K562 (cell line): Measurements from ENCODE around the gene RALA. TPM values are rescaled to one million over a fixed set of nuclear protein-coding genes. Genes with fewer than 3 reads are reported as not detected.

Experiments used
- ATAC-seq: fragments of 200-7000 bp; cut with Tn5 transposase; 3 replicates; pipeline ENCODE4 v1.9.1; 2020; ENCODE audit warnings: moderate library complexity
- BruUV-seq: library from RNA; stranded (reverse); fragments of 400-500 nt; replicated peaks from 2 replicates; lab custom pipeline; 2021; lab: Mats Ljungman, UMichigan
- CTCF ChIA-PET: fragments of 300-600 bp; formaldehyde crosslinking; extraction: SDS; loops from one replicate; lab custom pipeline; 2021; ENCODE audit warnings: low intra/inter-chr PET ratio; lab: Yijun Ruan, JAX
- POLR2A ChIA-PET: fragments of 300-600, 350-650 bp; sonication (Branson Sonifier 250); formaldehyde crosslinking; extraction: SDS; loops from one replicate; lab custom pipeline; 2021; ENCODE audit warnings: antibody characterized with exemption, inconsistent platforms; lab: Yijun Ruan, JAX
- DNase-seq, 4 experiments: peaks; one replicate each; pipeline versions ENCODE4 v3.0.0 to v3.0.0-alpha.2; 2011 to 2018; ENCODE audit warnings: low spot score in 3 of 4, mixed read lengths in 3 of 4; ENCODE audit errors: extremely low read depth in 1 of 4
- FAIRE-seq: peaks from 2 replicates; lab custom pipeline; 2011; peaks lifted over from hg19 to GRCh38; lab: Jason Lieb, UNC
- H2AFZ ChIP-seq: 2 replicates; pipeline ENCODE4 v1.6.0; 2011; ENCODE audit warnings: low read depth, low read length, control low read depth, inconsistent platforms
- H3K27ac ChIP-seq: fragments of 200-600 bp; 3 replicates; pipeline ENCODE4 v1.8.0; 2011; ENCODE audit warnings: low read depth, mild to moderate bottlenecking, control low read depth, inconsistent platforms, low read length, moderate library complexity, mixed read lengths; ENCODE audit errors: extremely low read depth
- H3K27me3 ChIP-seq, 2 experiments: fragments of 300-600 bp in 1 of 2; 2 replicates in 1 of 2; 3 replicates in 1 of 2; pipeline versions ENCODE4 v1.6.0 to v1.8.0; 2011; ENCODE audit warnings: inconsistent platforms in 2 of 2, low read length in 2 of 2, mild to moderate bottlenecking in 1 of 2, mixed read lengths in 1 of 2, moderate library complexity in 1 of 2; ENCODE audit not compliant: control insufficient read depth in 2 of 2, insufficient read depth in 2 of 2
- H3K36me3 ChIP-seq: fragments of 300-600 bp; 3 replicates; pipeline ENCODE4 v1.8.0; 2011; ENCODE audit warnings: mild to moderate bottlenecking, low read length, inconsistent platforms; ENCODE audit not compliant: control insufficient read depth, insufficient read depth
- H3K4me1 ChIP-seq, 2 experiments: fragments of 200-600 bp in 1 of 2; replicated peaks in 1 of 2; 2 replicates in 1 of 2; 3 replicates in 1 of 2; pipeline versions ENCODE4 v1.5.1 to v1.8.0; 2011; ENCODE audit warnings: inconsistent platforms in 2 of 2, low read length in 2 of 2, mild to moderate bottlenecking in 1 of 2, mixed read lengths in 1 of 2, moderate library complexity in 1 of 2; ENCODE audit not compliant: control insufficient read depth in 2 of 2, insufficient read depth in 2 of 2
- H3K4me2 ChIP-seq: 2 replicates; pipeline ENCODE4 v1.6.1; 2011; ENCODE audit warnings: low read length, control low read depth, inconsistent platforms, mixed read lengths; ENCODE audit not compliant: insufficient read depth
- H3K4me3 ChIP-seq: fragments of 200-600 bp; sonication (generic), shearing (Covaris generic); 2 replicates; pipeline ENCODE4 v1.5.1; 2016; ENCODE audit warnings: control low read depth, inconsistent platforms
- H3K79me2 ChIP-seq: fragments of 200-600 bp; 3 replicates; pipeline ENCODE4 v1.8.0; 2011; ENCODE audit warnings: low read length, inconsistent platforms; ENCODE audit not compliant: control insufficient read depth, insufficient read depth
- H3K9ac ChIP-seq, 2 experiments: 2 replicates each; pipeline versions ENCODE4 v1.6.0 to v1.6.1; 2011; ENCODE audit warnings: low read depth in 2 of 2, low read length in 2 of 2, control low read depth in 1 of 2, inconsistent platforms in 1 of 2, mild to moderate bottlenecking in 1 of 2, mixed read lengths in 1 of 2; ENCODE audit not compliant: insufficient read depth in 1 of 2
- H3K9me1 ChIP-seq: one replicate; pipeline ENCODE4 v1.6.0; 2011; ENCODE audit warnings: inconsistent platforms, mild to moderate bottlenecking, low read length, moderate library complexity; ENCODE audit not compliant: control insufficient read depth, insufficient read depth
- H3K9me3 ChIP-seq: replicated peaks from 2 replicates; pipeline ENCODE4 v1.5.1; 2011; ENCODE audit warnings: low read depth, low read length, inconsistent platforms; ENCODE audit not compliant: control insufficient read depth, insufficient read depth
- H4K20me1 ChIP-seq: replicated peaks from 2 replicates; pipeline ENCODE4 v1.6.1; 2011; ENCODE audit warnings: low read length, inconsistent platforms, mixed read lengths; ENCODE audit not compliant: control insufficient read depth, insufficient read depth
- BRF1 ChIP-seq: IDR thresholded peaks from 3 replicates; pipeline ENCODE4 v1.6.1; 2011; ENCODE audit warnings: borderline replicate concordance, mild to moderate bottlenecking; ENCODE audit not compliant: insufficient read length; ENCODE audit errors: extremely low read depth
- EWSR1 ChIP-seq: fragments of 450-650 bp; IDR thresholded peaks from 2 replicates; pipeline ENCODE4 v1.6.1; 2018; ENCODE audit warnings: borderline replicate concordance, mild to moderate bottlenecking, low read depth, moderate library complexity; ENCODE audit not compliant: partially characterized antibody
- HDAC1 ChIP-seq, 2 experiments: fragments of 450-650 bp; IDR thresholded peaks; 2 replicates each; pipeline ENCODE4 v1.6.1; 2016 to 2017; ENCODE audit warnings: inconsistent platforms in 1 of 2, mild to moderate bottlenecking in 1 of 2, moderate library complexity in 1 of 2
- HDGF ChIP-seq: fragments of 450-650 bp; IDR thresholded peaks from 2 replicates; pipeline ENCODE4 v1.6.1; 2016
- NFATC3 ChIP-seq: fragments of 450-650 bp; IDR thresholded peaks from 2 replicates; pipeline ENCODE4 v1.6.1; 2017; ENCODE audit warnings: mild to moderate bottlenecking
- ZBTB40 ChIP-seq, 2 experiments: fragments of 450-650 bp in 1 of 2; sonication (generic) in 1 of 2; formaldehyde crosslinking in 1 of 2; IDR thresholded peaks; 2 replicates each; pipeline versions ENCODE4 v1.7.1 to v1.9.0; 2016 to 2022; ENCODE audit warnings: inconsistent platforms in 1 of 2, mild to moderate bottlenecking in 1 of 2, missing genetic modification reagents in 1 of 2
- ZBTB5 ChIP-seq: fragments of 450-650 bp; IDR thresholded peaks from 2 replicates; pipeline ENCODE4 v1.6.1; 2017; ENCODE audit warnings: antibody characterized with exemption
- ZZZ3 ChIP-seq: fragments of 450-650 bp; IDR thresholded peaks from 2 replicates; pipeline ENCODE4 v1.6.1; 2016; ENCODE audit warnings: antibody characterized with exemption, mild to moderate bottlenecking, moderate library complexity
- WGBS: fragments of 100-300 bp; shearing (Covaris generic); methylation state at CpG from one replicate; pipeline ENCODE4 v1.1.6; 2016; ENCODE audit warnings: low coverage, mixed read lengths; ENCODE audit not compliant: insufficient coverage; ENCODE audit errors: missing lambda C conversion rate; 5-methylcytosine and 5-hydroxymethylcytosine counted together
- in situ Hi-C: fragments of 300-500 bp; cut with MboI; formaldehyde crosslinking; loops from 4 replicates; pipeline ENCODE4 v1.15.0; 2018; ENCODE audit warnings: inconsistent platforms, mixed read lengths
- intact Hi-C: fragments of 100-400 bp; cut with micrococcal nuclease; formaldehyde crosslinking; loops from 2 replicates; pipeline ENCODE4 v1.14.2; 2022
- polyA plus RNA-seq, 8 experiments: library from polyadenylated mRNA; depleted of rRNA in 4 of 8; stranded (reverse) in 5 of 8; unstranded in 3 of 8; fragments of >200 nt; fragmentation: Nextera tagmentation in 2 of 8; fragmentation: Illumina TruSeq in 1 of 8; extraction: Ambion mirVana in 2 of 8; extraction: Trizol in 1 of 8; gene quantifications; 2 replicates each; pipeline versions ENCODE4 v1.2.1 to v1.2.3, GENCODE V29; 2011 to 2014; ENCODE audit warnings: inconsistent platforms in 1 of 8, missing spikeins in 1 of 8
- total RNA-seq, 7 experiments: library from RNA; depleted of rRNA in 6 of 7; stranded (reverse); fragments of >200 nt in 6 of 7; fragmentation: Illumina TruSeq in 2 of 7; extraction: Trizol in 2 of 7; gene quantifications; 2 replicates each; pipeline versions ENCODE4 v1.2.1 to v1.2.3, GENCODE V29; 2011 to 2021; ENCODE audit warnings: low replicate concordance in 1 of 7
- TF ChIP-seq, protein P1 (sequence below): fragments of 450-650 bp; IDR thresholded peaks from 2 replicates; pipeline ENCODE4 v1.6.1; 2016

Gene RALA
- total and polyA plus RNA-seq, 9 of the 15 experiments (the other 6 are each of a cell fraction or from before 2014, with no cell fraction given), result 7.2 to 28.0 (median 25.7) TPM

GRCh38 chr7:39624442-39624807 is 1.1 kb downstream of the RALA start:
- WGBS, result 2% methylated on average over 7 of the region's 7 CpGs
- no peaks in the 10 kb centered on the region for H3K9me3 ChIP-seq
- FAIRE-seq (no peak), ATAC-seq (peak; percentile 31), DNase-seq (peak in 2 of 4 experiments; percentile 34 to 59)
- peaks cover 29 to 48% of the 10 kb centered on the region in 2 experiments for H3K4me1 ChIP-seq
- H3K9me1 ChIP-seq, result no peaks in the 10 kb centered on the region
- peak overlapping the region; percentile 88 for H3K4me3 ChIP-seq
- H4K20me1 ChIP-seq, result peaks cover 10% of the 10 kb centered on the region; the same call in 1 of the 2 replicates
- H3K9ac ChIP-seq, result peak overlapping the region; percentile 84 to 98
- H2AFZ ChIP-seq, result peak overlapping the region; percentile 88; the same call in 1 of the 2 replicates
- in situ Hi-C loops (no loop called here), intact Hi-C loops (loop anchor here (5.0 kb wide), 2 partner anchors 118 to 323 kb away; no protein-coding TSS in a partner anchor)
- H3K79me2 ChIP-seq, result peaks cover 66% of the 10 kb centered on the region
- ChIA-PET CTCF (no interaction called here), POLR2A (interaction anchor here (0.6 to 1.7 kb wide), 9 partner anchors 8 to 134 kb away, joined by 3 to 4 read pairs (median 3); no protein-coding TSS in a partner anchor)
- H3K36me3 ChIP-seq, result no peaks in the 10 kb centered on the region; the same call in 2 of the 3 replicates
- H3K4me2 ChIP-seq, result peak overlapping the region; percentile 94
- BruUV-seq, result TSS peak; percentile 48
- H3K27ac ChIP-seq, result peak overlapping the region; percentile 79
- no peaks in the 10 kb centered on the region for H3K27me3 ChIP-seq
- no peak for TF ChIP-seq ZZZ3
- TF ChIP-seq, protein P1, sequence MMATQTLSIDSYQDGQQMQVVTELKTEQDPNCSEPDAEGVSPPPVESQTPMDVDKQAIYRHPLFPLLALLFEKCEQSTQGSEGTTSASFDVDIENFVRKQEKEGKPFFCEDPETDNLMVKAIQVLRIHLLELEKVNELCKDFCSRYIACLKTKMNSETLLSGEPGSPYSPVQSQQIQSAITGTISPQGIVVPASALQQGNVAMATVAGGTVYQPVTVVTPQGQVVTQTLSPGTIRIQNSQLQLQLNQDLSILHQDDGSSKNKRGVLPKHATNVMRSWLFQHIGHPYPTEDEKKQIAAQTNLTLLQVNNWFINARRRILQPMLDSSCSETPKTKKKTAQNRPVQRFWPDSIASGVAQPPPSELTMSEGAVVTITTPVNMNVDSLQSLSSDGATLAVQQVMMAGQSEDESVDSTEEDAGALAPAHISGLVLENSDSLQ, result peak; percentile 25; the same call in 1 of the 2 replicates
- TF ChIP-seq EWSR1, result no peak
- 0 out of 2 replicates have a peak, but pooled peaks have one; percentile 37 for TF ChIP-seq NFATC3
- 0 out of 2 replicates have a peak, but pooled peaks have one; percentile 19 for TF ChIP-seq HDGF
- TF ChIP-seq ZBTB40 (IDR thresholded peaks at IDR 0.05), result 0 out of 2 replicates have a peak, but pooled peaks have one; percentile 19
- no peak for TF ChIP-seq ZBTB40 (CRISPR knock-in tag; IDR thresholded peaks at IDR 0.05)
- TF ChIP-seq BRF1, result no peak
- 0 out of 4 replicates have a peak, but pooled peaks of 1 of the 2 experiments have one; percentile 3 for TF ChIP-seq HDAC1 (IDR thresholded peaks at IDR 0.05)
- peak; percentile 74; the same call in 1 of the 2 replicates for TF ChIP-seq ZBTB5
